B cell (primary cell): ENCODE results near the gene TRPC3. TPM values are rescaled to one million over a fixed set of nuclear protein-coding genes. Genes with fewer than 3 reads are reported as not detected.
"Not testable (repeated sequence)": the region's sequence is repeated elsewhere in the genome, so short reads cannot be mapped to it uniquely, and the experiment has no call there.

Source experiments
- ATAC-seq: fragments of 200-7000 bp; cut with Tn5 transposase; one replicate; pipeline ENCODE4 v1.10.0; 2021; ENCODE audit warnings: low read depth, mild to moderate bottlenecking, moderate number of reproducible peaks, moderate library complexity
- CTCF ChIA-PET: fragments of 350-600 bp; sonication (Branson Sonifier 250); formaldehyde crosslinking; loops from one replicate; lab custom pipeline; 2021; ENCODE audit warnings: antibody characterized with exemption, inconsistent platforms; lab: Charles Lee
- POLR2A ChIA-PET: fragments of 350-600 bp; sonication (Branson Sonifier 250); formaldehyde crosslinking; loops from one replicate; lab custom pipeline; 2021; ENCODE audit warnings: antibody characterized with exemption; lab: Charles Lee
- DNase-seq: peaks from one replicate; pipeline ENCODE4 v3.0.0; 2013
- H2AFZ ChIP-seq: 2 replicates; pipeline ENCODE4 v1.6.1; 2012; ENCODE audit warnings: mild to moderate bottlenecking, low read depth, low read length; ENCODE audit not compliant: insufficient read depth, poor library complexity, severe bottlenecking
- H3K27ac ChIP-seq, 2 donors: 1 replicate in 1 of 2; 2 replicates in 1 of 2; pipeline ENCODE4 v1.5.1; 2012 to 2013; ENCODE audit warnings: low read length in 2 of 2, mild to moderate bottlenecking in 2 of 2, moderate library complexity in 1 of 2
- H3K27me3 ChIP-seq, 4 experiments: fragments of 200-600 bp in 1 of 4; sonication (generic) in 1 of 4; replicated peaks in 1 of 4; 1 replicate in 2 of 4; 2 replicates in 2 of 4; pipeline versions ENCODE4 v1.6.1 to v1.7.0; 2013 to 2016; ENCODE audit warnings: low read length in 3 of 4, mild to moderate bottlenecking in 2 of 4, mixed read lengths in 1 of 4, moderate library complexity in 1 of 4; ENCODE audit not compliant: insufficient read depth in 4 of 4, control insufficient read depth in 3 of 4; ENCODE audit errors: control extremely low read depth in 1 of 4
- H3K36me3 ChIP-seq, 2 experiments: replicated peaks in 1 of 2; 1 replicate in 1 of 2; 2 replicates in 1 of 2; pipeline versions ENCODE4 v1.6.1 to v1.7.1; 2013; ENCODE audit warnings: low read length in 1 of 2; ENCODE audit not compliant: insufficient read depth in 2 of 2, control insufficient read depth in 1 of 2; ENCODE audit errors: control extremely low read depth in 1 of 2, extremely low read depth in 1 of 2
- H3K4me1 ChIP-seq, 2 donors: fragments of 200-600 bp in 1 of 2; sonication (generic) in 1 of 2; 1 replicate in 1 of 2; 2 replicates in 1 of 2; pipeline versions ENCODE4 v1.5.1 to v1.6.1; 2013 to 2017; ENCODE audit warnings: low read length in 2 of 2; ENCODE audit not compliant: control insufficient read depth in 2 of 2, insufficient read depth in 2 of 2
- H3K4me2 ChIP-seq: replicated peaks from 2 replicates; pipeline ENCODE3; 2012; ENCODE audit warnings: mild to moderate bottlenecking, low read depth, low read length; ENCODE audit not compliant: poor library complexity, severe bottlenecking
- H3K4me3 ChIP-seq, 5 experiments: fragments of 200-600 bp in 1 of 5; sonication (generic) in 1 of 5; 1 replicate in 3 of 5; 2 replicates in 2 of 5; pipeline versions ENCODE4 v1.5.1 to v1.7.0; 2011 to 2016; ENCODE audit warnings: low read length in 4 of 5, mild to moderate bottlenecking in 4 of 5, low read depth in 2 of 5, control low read depth in 1 of 5, moderate library complexity in 1 of 5; ENCODE audit not compliant: insufficient read depth in 1 of 5; ENCODE audit errors: control extremely low read depth in 1 of 5, extremely low read depth in 1 of 5
- H3K79me2 ChIP-seq: fragments of 200-600 bp; sonication (generic); one replicate; pipeline ENCODE4 v1.6.0; 2016; ENCODE audit warnings: low read length; ENCODE audit not compliant: control insufficient read depth, insufficient read depth
- H3K9ac ChIP-seq: fragments of 200-600 bp; sonication (generic); 2 replicates; pipeline ENCODE4 v1.6.1; 2017; ENCODE audit warnings: mild to moderate bottlenecking, low read length, moderate library complexity
- H3K9me3 ChIP-seq, 3 donors: one replicate each; pipeline versions ENCODE4 v1.6.1 to v1.7.1; 2013; ENCODE audit warnings: low read length in 2 of 3; ENCODE audit not compliant: control insufficient read depth in 2 of 3, insufficient read depth in 1 of 3; ENCODE audit errors: control extremely low read depth in 1 of 3
- H4K20me1 ChIP-seq: 2 replicates; pipeline ENCODE4 v1.6.0; 2012; ENCODE audit warnings: mild to moderate bottlenecking, low read length; ENCODE audit not compliant: insufficient read depth, control insufficient read depth, poor library complexity, severe bottlenecking
- H3K27ac Mint-ChIP-seq: one replicate; pipeline ENCODE4 v1.8.0; 2021; ENCODE audit warnings: mixed read lengths
- H3K27me3 Mint-ChIP-seq: one replicate; pipeline ENCODE4 v1.8.0; 2021; ENCODE audit warnings: mixed read lengths
- H3K4me1 Mint-ChIP-seq: one replicate; pipeline ENCODE4 v1.8.0; 2021; ENCODE audit warnings: mixed read lengths
- H3K4me3 Mint-ChIP-seq: one replicate; pipeline ENCODE4 v1.8.0; 2021; ENCODE audit warnings: mixed read lengths
- H3K9me3 Mint-ChIP-seq: one replicate; pipeline ENCODE4 v1.8.0; 2022; ENCODE audit warnings: mixed read lengths; ENCODE audit not compliant: insufficient read depth
- EZH2 ChIP-seq: IDR thresholded peaks from 2 replicates; pipeline ENCODE4 v1.6.1; 2012; ENCODE audit warnings: borderline replicate concordance, low read depth, mild to moderate bottlenecking, moderate library complexity, low read length; ENCODE audit not compliant: insufficient read depth, poor library complexity, severe bottlenecking
- WGBS: methylation state at CpG from one replicate; pipeline ENCODE4 v1.1.5; 2013; ENCODE audit warnings: missing lambda C conversion rate; ENCODE audit not compliant: insufficient coverage; 5-methylcytosine and 5-hydroxymethylcytosine counted together
- intact Hi-C: fragments of 100-400 bp; cut with micrococcal nuclease; formaldehyde crosslinking; loops from one replicate; pipeline ENCODE4 v1.10.0; 2022
- polyA plus RNA-seq: library from polyadenylated mRNA; depleted of rRNA; stranded (reverse); fragments of >200 nt; gene quantifications from 2 replicates; pipeline ENCODE4 v1.2.3, GENCODE V29; 2012
- total RNA-seq, 2 donors: library from RNA; stranded (reverse); fragments of 120-200 nt in 1 of 2; gene quantifications; 1 replicate in 1 of 2; 2 replicates in 1 of 2; pipeline versions ENCODE4 v1.2.3 to v1.2.4, GENCODE V29; 2013 to 2022
- TF ChIP-seq, protein P1 (sequence below): fragments of 200-600 bp; IDR thresholded peaks from one replicate; pipeline ENCODE4 v1.8.0; 2022; ENCODE audit warnings: antibody characterized with exemption, mild to moderate bottlenecking

TRPC3 gene
- total and polyA plus RNA-seq, 2 donors (not counting 1 experiment from before 2014, with no cell fraction given), result not detected

DNA sequence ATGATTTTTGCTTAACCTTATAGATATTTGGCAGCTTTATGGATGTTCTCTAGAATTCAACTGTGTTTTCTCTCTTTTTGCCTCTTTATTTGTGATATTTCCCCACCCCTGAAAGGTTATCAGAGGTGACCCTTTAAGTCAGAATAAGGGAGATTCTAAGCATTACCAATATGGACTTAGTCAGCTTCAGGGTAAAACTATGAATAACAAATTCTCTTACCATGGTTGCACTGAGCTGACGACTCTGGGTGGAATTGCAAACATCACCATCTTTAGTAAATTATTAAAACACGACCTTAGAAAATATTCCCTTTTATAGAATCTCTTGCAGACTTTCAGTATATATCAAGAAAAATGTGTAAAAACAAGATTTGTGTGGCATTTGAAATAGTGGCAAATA lies 21.6 kb downstream of the TRPC3 start:
- TF ChIP-seq, protein P1, sequence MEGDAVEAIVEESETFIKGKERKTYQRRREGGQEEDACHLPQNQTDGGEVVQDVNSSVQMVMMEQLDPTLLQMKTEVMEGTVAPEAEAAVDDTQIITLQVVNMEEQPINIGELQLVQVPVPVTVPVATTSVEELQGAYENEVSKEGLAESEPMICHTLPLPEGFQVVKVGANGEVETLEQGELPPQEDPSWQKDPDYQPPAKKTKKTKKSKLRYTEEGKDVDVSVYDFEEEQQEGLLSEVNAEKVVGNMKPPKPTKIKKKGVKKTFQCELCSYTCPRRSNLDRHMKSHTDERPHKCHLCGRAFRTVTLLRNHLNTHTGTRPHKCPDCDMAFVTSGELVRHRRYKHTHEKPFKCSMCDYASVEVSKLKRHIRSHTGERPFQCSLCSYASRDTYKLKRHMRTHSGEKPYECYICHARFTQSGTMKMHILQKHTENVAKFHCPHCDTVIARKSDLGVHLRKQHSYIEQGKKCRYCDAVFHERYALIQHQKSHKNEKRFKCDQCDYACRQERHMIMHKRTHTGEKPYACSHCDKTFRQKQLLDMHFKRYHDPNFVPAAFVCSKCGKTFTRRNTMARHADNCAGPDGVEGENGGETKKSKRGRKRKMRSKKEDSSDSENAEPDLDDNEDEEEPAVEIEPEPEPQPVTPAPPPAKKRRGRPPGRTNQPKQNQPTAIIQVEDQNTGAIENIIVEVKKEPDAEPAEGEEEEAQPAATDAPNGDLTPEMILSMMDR, result no peak
- intact Hi-C loops, result no loop called here
- H3K4me2 ChIP-seq, result no peak overlapping the region
- no peak overlapping the region for H3K27ac ChIP-seq
- no peak for DNase-seq
- no peaks in the 10 kb centered on the region for H3K9me3 ChIP-seq
- Mint-ChIP-seq H3K27me3 (peaks cover 28% of the 10 kb centered on the region), H3K9me3 (no peaks in the 10 kb centered on the region), H3K4me3 (no peak overlapping the region), H3K4me1 (no peaks in the 10 kb centered on the region), H3K27ac (no peak overlapping the region)
- CTCF ChIA-PET, result no interaction called here
- H4K20me1 ChIP-seq, result no peaks in the 10 kb centered on the region
- H3K36me3 ChIP-seq, result no peaks in the 10 kb centered on the region
- H3K79me2 ChIP-seq, result no peaks in the 10 kb centered on the region
- ATAC-seq, result no peak
- peaks cover 0 to 10% (median 3%) of the 10 kb centered on the region in 4 experiments for H3K27me3 ChIP-seq
- no peak overlapping the region for H2AFZ ChIP-seq
- no peaks in the 10 kb centered on the region for H3K4me1 ChIP-seq
- H3K4me3 ChIP-seq, result no peak overlapping the region
- POLR2A ChIA-PET, result no interaction called here
- no peak overlapping the region for H3K9ac ChIP-seq
- no CpG with 5 or more reads among the region's 2 CpGs for WGBS

GRCh38 chr4:121927948-121928347 lies 23.9 kb downstream of the TRPC3 start:
- H3K4me3 ChIP-seq, result no peak overlapping the region
- no peak overlapping the region for H3K4me2 ChIP-seq
- ATAC-seq, result no peak
- H3K9me3 Mint-ChIP-seq, result no peaks in the 10 kb centered on the region
- H3K27me3 Mint-ChIP-seq, result peaks cover 20% of the 10 kb centered on the region
- no peak overlapping the region for H3K9ac ChIP-seq
- POLR2A ChIA-PET, result no interaction called here
- H3K4me1 ChIP-seq, result no peaks in the 10 kb centered on the region
- H4K20me1 ChIP-seq, result no peaks in the 10 kb centered on the region
- H3K36me3 ChIP-seq, result no peaks in the 10 kb centered on the region
- H3K79me2 ChIP-seq, result no peaks in the 10 kb centered on the region
- no peak overlapping the region for H3K27ac ChIP-seq
- intact Hi-C loops, result no loop called here
- no peak overlapping the region for H3K4me3 Mint-ChIP-seq
- TF ChIP-seq EZH2, result no peak
- TF ChIP-seq, protein P1, result no peak
- H3K9me3 ChIP-seq, result no peaks in the 10 kb centered on the region
- H3K27me3 ChIP-seq, result peaks cover 0 to 10% (median 1%) of the 10 kb centered on the region in 4 experiments
- no peaks in the 10 kb centered on the region for H3K4me1 Mint-ChIP-seq
- H3K27ac Mint-ChIP-seq, result no peak overlapping the region
- CTCF ChIA-PET, result no interaction called here
- H2AFZ ChIP-seq, result no peak overlapping the region
- no CpG with 5 or more reads among the region's 1 CpG for WGBS
- DNase-seq, result no peak

DNA sequence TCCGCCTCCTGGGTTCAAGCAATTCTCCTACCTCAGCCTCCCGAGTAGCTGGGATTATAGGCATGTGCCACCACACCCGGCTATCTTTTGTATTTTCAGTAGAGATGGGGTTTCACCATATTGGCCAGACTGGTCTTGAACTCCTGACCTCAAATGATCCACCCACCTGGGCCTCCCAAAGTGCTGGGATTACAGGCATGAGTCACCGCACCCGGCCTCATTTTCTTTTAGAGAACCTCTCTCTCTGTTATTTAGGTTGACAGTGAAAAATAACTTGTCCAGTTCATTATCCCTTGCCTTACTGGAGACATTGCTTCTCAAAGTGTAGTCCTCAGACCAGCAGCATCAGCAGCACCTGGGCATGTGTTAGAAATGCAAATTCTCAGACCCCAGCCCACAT lies 25.4 kb downstream of the TRPC3 start:
- H3K27ac Mint-ChIP-seq, H2AFZ ChIP-seq, H3K4me3 ChIP-seq, intact Hi-C loops, ATAC-seq, DNase-seq, H3K4me1 Mint-ChIP-seq, H3K27me3 ChIP-seq, H3K4me3 Mint-ChIP-seq, H3K4me1 ChIP-seq, POLR2A ChIA-PET, H3K27ac ChIP-seq, H3K36me3 ChIP-seq, H3K9me3 Mint-ChIP-seq, H3K9ac ChIP-seq, CTCF ChIA-PET, H3K4me2 ChIP-seq, H3K9me3 ChIP-seq, H3K79me2 ChIP-seq, H4K20me1 ChIP-seq: not testable (repeated sequence)
- H3K27me3 Mint-ChIP-seq, result peaks cover 20% of the 10 kb centered on the region
- WGBS, result 100% methylated on average over 1 of the region's 5 CpGs
